ENCODE measurements around the gene S100A6.
A peak's percentile ranks its signal among the peaks of the same experiment; 100 is the strongest.

Gene S100A6

GRCh38 chr1:153509729-153510354 is 25.9 kb downstream of the S100A6 start:
- TF ChIP-seq CTCF (IDR thresholded peaks at IDR 0.05; ENCODE audit: low read depth, low read length): peak; percentile 74
- H3K4me3 ChIP-seq (ENCODE audit: low read depth, low read length): no peak overlapping the region
- DNase-seq (ENCODE audit: low read depth, low spot score): peak; percentile 25
- in situ Hi-C loops (cut with HindIII; ENCODE audit: low sequenced_read_pairs): no loop called here

GRCh38 chr1:153509036-153509435 is 26.8 kb downstream of the S100A6 start:
- no peak for TF ChIP-seq CTCF (IDR thresholded peaks at IDR 0.05; ENCODE audit: low read depth, low read length)
- in situ Hi-C loops (cut with HindIII; ENCODE audit: low sequenced_read_pairs): no loop called here
- no peak for DNase-seq (ENCODE audit: low read depth, low spot score)
- no peak overlapping the region for H3K4me3 ChIP-seq (ENCODE audit: low read depth, low read length)

GRCh38 chr1:153507926-153508583 is 27.7 kb downstream of the S100A6 start:
- no peak for TF ChIP-seq CTCF (IDR thresholded peaks at IDR 0.05; ENCODE audit: low read depth, low read length)
- in situ Hi-C loops (cut with HindIII; ENCODE audit: low sequenced_read_pairs): no loop called here
- no peak overlapping the region for H3K4me3 ChIP-seq (ENCODE audit: low read depth, low read length)
- DNase-seq (ENCODE audit: low read depth, low spot score): no peak

- TF ChIP-seq CTCF (IDR thresholded peaks at IDR 0.05; ENCODE audit: low read depth, low read length): no peak
- H3K4me3 ChIP-seq (ENCODE audit: low read depth, low read length): no peak overlapping the region
- in situ Hi-C loops (cut with HindIII; ENCODE audit: low sequenced_read_pairs): no loop called here
- DNase-seq (ENCODE audit: low read depth, low spot score): peak; percentile 82
Measured at GRCh38 chr1:153506831-153507413, 28.9 kb downstream of the S100A6 start.

GRCh38 chr1:153506386-153506785 is 29.4 kb downstream of the S100A6 start:
- DNase-seq (ENCODE audit: low read depth, low spot score): no peak
- in situ Hi-C loops (cut with HindIII; ENCODE audit: low sequenced_read_pairs): no loop called here
- no peak overlapping the region for H3K4me3 ChIP-seq (ENCODE audit: low read depth, low read length)
- TF ChIP-seq CTCF (IDR thresholded peaks at IDR 0.05; ENCODE audit: low read depth, low read length): no peak

GRCh38 chr1:153505576-153505975 is 30.2 kb downstream of the S100A6 start:
- no peak for TF ChIP-seq CTCF (IDR thresholded peaks at IDR 0.05; ENCODE audit: low read depth, low read length)
- in situ Hi-C loops (cut with HindIII; ENCODE audit: low sequenced_read_pairs): no loop called here
- no peak for DNase-seq (ENCODE audit: low read depth, low spot score)
- no peak overlapping the region for H3K4me3 ChIP-seq (ENCODE audit: low read depth, low read length)

Data from astrocyte of the spinal cord (primary cell).